ENCODE data around the gene RASL12. TPM values are rescaled to one million over a fixed set of nuclear protein-coding genes. Genes with fewer than 3 reads are reported as not detected.
"Not testable (repeated sequence)": the region's sequence is repeated elsewhere in the genome, so short reads cannot be mapped to it uniquely, and the experiment has no call there.

Gene RASL12
- total and polyA plus RNA-seq, 7 donors, result 2.5 to 6.3 (median 3.0) TPM

DNA sequence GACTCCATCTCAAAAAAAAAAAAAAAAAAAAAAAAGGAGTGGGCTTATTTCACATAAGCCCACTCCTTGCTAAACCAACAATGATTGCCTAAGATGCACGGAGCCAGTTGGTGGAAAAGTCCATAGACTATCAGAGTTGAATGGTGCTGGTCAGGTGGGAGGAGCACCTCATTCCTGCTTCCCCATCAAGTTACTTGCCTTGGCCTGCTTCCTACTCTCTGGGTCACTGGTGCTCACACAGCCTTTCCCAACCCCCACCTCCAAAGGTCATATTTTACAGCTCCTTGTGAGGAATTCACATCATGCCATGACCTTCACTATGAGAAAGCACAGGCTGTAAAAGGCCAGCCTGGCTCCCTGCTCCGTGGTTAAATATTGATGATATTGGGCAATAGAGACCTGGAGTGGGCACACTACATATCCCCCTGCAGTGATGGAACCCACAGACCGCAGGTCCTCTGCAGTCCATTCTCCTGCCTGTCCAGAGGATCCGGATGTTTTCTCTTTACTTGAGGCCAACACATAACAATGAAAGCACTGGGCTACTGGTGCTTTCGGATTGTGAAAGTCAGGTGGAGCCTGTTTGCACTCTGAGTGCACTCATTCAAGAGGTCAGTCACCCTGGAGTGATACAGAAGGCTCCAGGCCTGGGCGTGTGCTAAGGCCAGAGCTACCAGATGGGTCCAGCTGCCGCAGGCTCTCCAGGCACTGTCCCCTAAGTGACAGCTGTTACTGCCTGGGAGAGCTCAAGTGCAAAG, 22.9 kb downstream of the RASL12 start, which contains the start of gene SLC51B:
SLC51B (plus strand) TSS at position 664 of the 758 bp plus-strand sequence. CDS start 4,618 bp downstream, outside the sequence.
- TF ChIP-seq, protein P1, sequence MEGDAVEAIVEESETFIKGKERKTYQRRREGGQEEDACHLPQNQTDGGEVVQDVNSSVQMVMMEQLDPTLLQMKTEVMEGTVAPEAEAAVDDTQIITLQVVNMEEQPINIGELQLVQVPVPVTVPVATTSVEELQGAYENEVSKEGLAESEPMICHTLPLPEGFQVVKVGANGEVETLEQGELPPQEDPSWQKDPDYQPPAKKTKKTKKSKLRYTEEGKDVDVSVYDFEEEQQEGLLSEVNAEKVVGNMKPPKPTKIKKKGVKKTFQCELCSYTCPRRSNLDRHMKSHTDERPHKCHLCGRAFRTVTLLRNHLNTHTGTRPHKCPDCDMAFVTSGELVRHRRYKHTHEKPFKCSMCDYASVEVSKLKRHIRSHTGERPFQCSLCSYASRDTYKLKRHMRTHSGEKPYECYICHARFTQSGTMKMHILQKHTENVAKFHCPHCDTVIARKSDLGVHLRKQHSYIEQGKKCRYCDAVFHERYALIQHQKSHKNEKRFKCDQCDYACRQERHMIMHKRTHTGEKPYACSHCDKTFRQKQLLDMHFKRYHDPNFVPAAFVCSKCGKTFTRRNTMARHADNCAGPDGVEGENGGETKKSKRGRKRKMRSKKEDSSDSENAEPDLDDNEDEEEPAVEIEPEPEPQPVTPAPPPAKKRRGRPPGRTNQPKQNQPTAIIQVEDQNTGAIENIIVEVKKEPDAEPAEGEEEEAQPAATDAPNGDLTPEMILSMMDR (IDR thresholded peaks at IDR 0.05), result no peak
- H3K27ac ChIP-seq, result peak within 1 kb of the TSS; percentile 2
- no peaks in the 10 kb centered on the region for H3K27me3 ChIP-seq (ENCODE audit: insufficient read depth in 3 of 3, low read length in 2 of 3)
- DNase-seq (no peak), ATAC-seq (peak in 2 of 4 donors; percentile 40 to 71)
- intact Hi-C loops (cut with DNase I), result no loop called here
- no peak within 1 kb of the TSS for H3K4me3 ChIP-seq
- no peaks in the 10 kb centered on the region for H3K36me3 ChIP-seq (ENCODE audit: insufficient read depth in 1 of 2, low read depth in 1 of 2)
- H3K4me1 ChIP-seq, result peaks cover 17% of the 10 kb centered on the region
- no peaks in the 10 kb centered on the region for H3K9me3 ChIP-seq
- 52 to 64% (median 58%) methylated on average over 7 of the region's 7 CpGs for WGBS, 3 donors

GRCh38 chr15:65044218-65044617, 23.6 kb downstream of the RASL12 start:
- H3K27me3 ChIP-seq (ENCODE audit: insufficient read depth in 3 of 3, low read length in 2 of 3); H3K9me3 ChIP-seq; H3K36me3 ChIP-seq (ENCODE audit: insufficient read depth in 1 of 2, low read depth in 1 of 2); H3K27ac ChIP-seq; DNase-seq; H3K4me3 ChIP-seq; intact Hi-C loops (cut with DNase I): not testable (repeated sequence)
- H3K4me1 ChIP-seq, result peaks cover 14% of the 10 kb centered on the region
- 45 to 67% (median 46%) methylated on average over 5 of the region's 5 CpGs for WGBS, 3 donors
- ATAC-seq, result peak; percentile 19 to 61 (median 50)

DNA sequence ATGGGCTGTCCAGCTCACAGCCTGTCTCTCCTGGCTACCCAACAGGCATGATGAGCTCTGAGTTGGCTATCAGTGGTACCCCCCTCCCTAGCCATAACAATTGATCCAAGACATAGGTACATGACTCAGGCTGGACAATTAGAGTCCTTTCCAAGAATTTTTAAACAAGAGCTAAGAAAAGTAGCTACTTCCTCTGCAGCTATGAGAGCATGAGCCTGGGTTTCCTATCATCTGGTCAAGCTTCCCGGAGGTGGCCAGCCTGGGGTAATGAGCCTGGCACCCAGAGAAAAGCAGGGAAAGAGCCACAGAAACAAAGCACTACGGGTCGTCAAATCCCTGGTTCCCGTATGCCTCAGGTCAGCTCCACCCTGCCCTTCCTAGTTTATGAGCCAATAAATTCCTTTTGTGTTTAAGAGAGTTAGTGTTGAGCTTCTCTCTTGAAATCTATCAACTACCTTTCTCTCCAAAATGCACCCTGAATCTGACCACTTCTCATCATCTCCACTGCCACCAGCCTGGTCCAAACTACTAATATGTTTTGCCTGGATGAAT, 24.9 kb downstream of the RASL12 start:
- no peak for DNase-seq
- ATAC-seq, result no peak
- H3K27ac ChIP-seq, result no peak overlapping the region
- TF ChIP-seq, protein P1 (IDR thresholded peaks at IDR 0.05), result no peak
- no peaks in the 10 kb centered on the region for H3K9me3 ChIP-seq
- H3K36me3 ChIP-seq (ENCODE audit: insufficient read depth in 1 of 2, low read depth in 1 of 2), result no peaks in the 10 kb centered on the region
- peaks cover 14% of the 10 kb centered on the region for H3K4me1 ChIP-seq
- H3K27me3 ChIP-seq (ENCODE audit: insufficient read depth in 3 of 3, low read length in 2 of 3), result no peaks in the 10 kb centered on the region
- no peak overlapping the region for H3K4me3 ChIP-seq
- intact Hi-C loops (cut with DNase I), result no loop called here
- 48 to 57% (median 52%) methylated on average over 4 of the region's 4 CpGs for WGBS, 3 donors

- no peaks in the 10 kb centered on the region for H3K27me3 ChIP-seq (ENCODE audit: insufficient read depth in 3 of 3, low read length in 2 of 3)
- no peaks in the 10 kb centered on the region for H3K9me3 ChIP-seq
- H3K27ac ChIP-seq, result no peak overlapping the region
- ATAC-seq (no peak), DNase-seq (no peak)
- H3K4me1 ChIP-seq, result peaks cover 14% of the 10 kb centered on the region
- TF ChIP-seq, protein P1 (IDR thresholded peaks at IDR 0.05), result no peak
- WGBS, 3 donors, result 97 to 99% (median 98%) methylated on average over 2 of the region's 2 CpGs
- H3K36me3 ChIP-seq (ENCODE audit: insufficient read depth in 1 of 2, low read depth in 1 of 2), result no peaks in the 10 kb centered on the region
- intact Hi-C loops (cut with DNase I), result no loop called here
- no peak overlapping the region for H3K4me3 ChIP-seq
Observed at GRCh38 chr15:65041787-65042186, 26.0 kb downstream of the RASL12 start.

GRCh38 chr15:65040461-65040860, 27.3 kb downstream of the RASL12 start:
- TF ChIP-seq, protein P1 (IDR thresholded peaks at IDR 0.05), result no peak
- 88 to 93% (median 89%) methylated on average over 6 of the region's 6 CpGs for WGBS, 3 donors
- no peak for DNase-seq

More at GRCh38 chr15:65040461-65040860, 27.3 kb downstream of the RASL12 start:
- Histone ChIP-seq H3K27me3 (ENCODE audit: insufficient read depth in 3 of 3, low read length in 2 of 3) (no peaks in the 10 kb centered on the region), H3K27ac (no peak overlapping the region), H3K9me3 (no peaks in the 10 kb centered on the region), H3K4me1 (peaks cover 14% of the 10 kb centered on the region), H3K4me3 (no peak overlapping the region), H3K36me3 (ENCODE audit: insufficient read depth in 1 of 2, low read depth in 1 of 2) (no peaks in the 10 kb centered on the region)
- ATAC-seq, result no peak
- intact Hi-C loops (cut with DNase I), result no loop called here

All from psoas muscle (tissue), 8 donors.